22Rv1 (cell line): Measurements from ENCODE around the gene DNAH3.

Source experiments
- CTCF ChIP-seq: fragments of 450-650 bp; IDR thresholded peaks from 2 replicates; pipeline ENCODE4 v1.5.1; 2017; ENCODE audit warnings: mild to moderate bottlenecking
- ZFX ChIP-seq: fragments of 450-650 bp; IDR thresholded peaks from 2 replicates; pipeline ENCODE4 v1.6.1; 2017; ENCODE audit warnings: antibody characterized with exemption, borderline replicate concordance

- TF ChIP-seq CTCF (no peak), ZFX (no peak)
These were observed 239.8 kb downstream of the DNAH3 start for GRCh38 chr16:20910781-20911321.
